Stimulated activated CD4-positive, alpha-beta T cell treated with anti-CD3 and anti-CD28 coated beads, TNF-alpha, amount 100 ng/mL, for 24 hours (primary cell): ENCODE data around the gene SLC25A21.

Experiments
- DNase-seq, 3 experiments: peaks; one replicate each; pipeline ENCODE4 v3.0.0-alpha.2; 2020; ENCODE audit warnings: low read depth in 3 of 3

Gene SLC25A21

DNA sequence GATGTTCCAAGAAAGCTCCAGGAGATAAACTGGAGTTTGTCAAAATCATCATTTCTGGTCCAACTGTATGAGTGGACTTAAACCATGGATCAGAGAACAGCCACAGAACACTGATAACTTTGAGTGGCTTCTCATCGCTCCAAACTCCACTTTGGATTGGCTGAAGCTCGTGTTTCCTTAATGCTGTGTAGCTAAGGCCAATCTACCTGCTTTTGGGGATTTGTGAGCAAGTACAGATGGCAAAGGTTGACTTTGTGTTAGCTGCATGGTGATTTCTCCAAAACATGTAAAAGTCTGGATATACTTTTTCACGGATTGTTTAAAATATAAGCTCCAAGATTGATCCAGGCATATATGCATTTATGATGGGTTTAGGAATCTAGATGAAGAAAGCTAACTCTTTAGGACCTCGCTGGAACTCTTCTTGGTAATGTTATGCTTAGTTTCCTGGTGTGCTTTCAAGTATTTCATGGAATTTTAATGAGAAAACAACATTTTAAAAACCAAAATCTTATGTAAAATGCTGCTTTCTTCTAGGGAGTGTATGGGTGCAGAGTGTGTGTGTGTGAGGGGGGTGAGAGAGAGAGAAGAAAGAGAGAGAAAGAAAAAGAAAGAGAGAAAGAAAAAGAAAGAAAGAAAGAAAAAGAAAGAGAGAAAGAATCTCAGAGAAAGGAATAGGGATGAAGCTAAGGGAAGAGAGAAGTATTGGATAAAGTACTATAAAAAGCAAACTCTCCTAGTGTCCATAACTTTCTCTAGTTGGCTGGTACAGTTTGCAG, 522.3 kb downstream of the SLC25A21 start:
- DNase-seq, result no peak

- DNase-seq, result no peak
Measured at GRCh38 chr14:36647824-36648753, 524.3 kb downstream of the SLC25A21 start.

DNA sequence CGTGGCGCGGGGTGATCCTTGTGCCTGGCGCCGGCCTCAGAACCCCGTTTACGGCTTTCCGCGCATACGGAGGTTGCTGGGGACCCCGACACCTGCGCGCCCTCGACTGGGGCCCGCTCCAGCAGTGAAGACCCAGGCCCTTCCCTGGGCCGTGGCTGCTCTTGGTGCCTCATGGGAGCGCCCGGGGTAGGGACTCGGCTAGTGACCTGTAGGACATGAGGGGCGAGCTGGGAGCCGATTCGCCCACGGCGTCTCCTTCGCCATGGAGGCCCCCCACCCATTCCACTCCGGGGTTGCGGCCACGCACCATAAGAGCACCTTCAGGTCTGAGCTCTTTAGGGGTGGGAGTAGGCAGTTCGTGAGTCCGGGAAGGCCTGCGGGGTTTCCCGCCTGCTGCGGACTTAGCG, 525.0 kb downstream of the SLC25A21 start:
- no peak for DNase-seq

GRCh38 chr14:36646664-36647416, 525.6 kb downstream of the SLC25A21 start:
- DNase-seq, result no peak

DNA sequence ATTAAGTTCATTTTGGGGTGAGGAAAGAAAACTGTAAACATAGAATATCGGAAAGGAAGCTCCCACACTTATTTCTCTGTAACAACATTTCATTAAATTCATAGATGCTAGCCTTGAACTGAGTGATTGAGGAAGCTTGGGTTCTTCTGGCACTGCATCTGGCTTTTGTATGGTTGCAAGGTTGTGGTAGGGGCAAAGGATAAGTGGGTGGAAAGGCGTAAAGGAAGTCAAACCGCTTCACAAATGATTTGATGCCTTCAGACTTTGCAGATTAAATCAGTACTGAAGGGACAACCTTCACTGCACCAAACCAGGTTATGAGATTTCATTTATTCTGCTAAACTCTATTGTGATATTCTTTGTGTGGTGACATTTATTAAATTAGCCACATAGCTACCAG, 538.8 kb downstream of the SLC25A21 start:
- no peak for DNase-seq
